ENCODE measurements around the gene PLD3.

GRCh38 chr19:40417643-40417981, 69.1 kb downstream of the PLD3 start:
- no peak for TF ChIP-seq CTCF (IDR thresholded peaks at IDR 0.05)
- no peak for TF ChIP-seq POLR2A (IDR thresholded peaks at IDR 0.05)
